GM19240 (cell line): Measurements from ENCODE around the gene ANKEF1.
"Not testable (repeated sequence)": the region's sequence is repeated elsewhere in the genome, so short reads cannot be mapped to it uniquely, and the experiment has no call there.

Experiments used
- DNase-seq: peaks from one replicate; pipeline ENCODE4 v3.0.0; 2011; ENCODE audit warnings: low spot score; ENCODE audit not compliant: insufficient read length

Gene ANKEF1

DNA sequence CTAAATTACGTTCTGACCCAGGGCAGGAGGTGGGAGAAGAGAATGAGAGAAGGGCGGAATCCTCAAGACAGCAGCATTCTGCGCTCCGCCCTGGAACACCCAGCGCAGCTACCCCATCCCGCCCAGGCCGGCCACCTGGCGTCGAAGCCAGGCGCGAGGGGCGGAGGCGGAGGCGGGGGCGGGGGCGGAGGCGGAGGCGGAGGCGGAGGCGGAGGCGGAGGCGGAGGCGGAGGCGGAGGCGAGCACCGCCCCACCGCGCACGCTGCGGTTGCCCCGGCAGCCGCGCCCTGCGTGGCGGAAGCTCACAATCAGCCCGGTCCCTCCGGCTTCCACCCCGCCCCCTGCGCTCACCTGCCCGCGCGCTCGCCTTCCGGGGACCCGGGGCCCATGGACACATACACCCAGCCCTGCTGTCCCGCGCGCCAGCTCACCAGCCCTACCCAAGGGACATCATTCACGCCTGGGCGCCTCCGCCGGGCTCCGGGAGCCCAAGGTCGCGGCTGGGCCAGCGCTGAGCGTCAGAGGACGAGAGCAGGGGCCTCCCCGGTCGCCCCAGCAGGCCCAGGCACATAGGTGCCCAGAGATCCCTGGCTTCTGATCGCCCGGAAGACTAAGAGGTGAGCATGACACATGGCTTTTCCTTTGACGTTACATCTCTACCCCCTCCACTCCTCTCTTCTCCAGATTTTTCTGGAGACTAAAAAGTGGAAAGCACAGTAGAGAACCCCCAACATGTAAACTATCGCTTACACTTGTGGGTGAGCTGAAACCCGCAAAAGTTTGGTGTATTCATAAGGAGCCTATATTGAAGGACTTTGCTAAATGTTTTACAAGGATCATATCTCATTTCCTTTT lies at the start of gene ANKEF1:
TSS of gene ANKEF1 (plus strand) at position 271 of the 855 bp plus-strand sequence. CDS start 3,315 bp downstream, outside the sequence.
- DNase-seq = peak; percentile 8

DNA sequence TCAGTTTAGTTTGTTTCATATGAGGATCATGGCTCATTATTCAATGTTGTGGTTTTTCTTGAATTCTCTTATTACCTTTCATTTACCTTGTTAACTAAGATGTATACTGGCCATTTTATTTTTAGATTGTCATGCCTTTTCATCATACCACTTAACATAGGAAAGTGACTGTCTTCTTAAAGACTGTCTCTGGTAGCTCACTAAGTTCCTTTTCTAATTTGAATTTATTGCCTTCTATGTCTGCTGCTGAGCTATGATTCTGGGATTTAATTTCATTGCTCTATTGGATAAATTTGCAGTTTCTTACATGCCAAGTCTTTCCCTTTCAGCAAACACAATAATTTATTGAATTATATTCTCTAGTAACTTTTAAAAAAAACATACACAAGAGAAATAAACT lies 49.5 kb upstream of the ANKEF1 start:
- no peak for DNase-seq

DNA sequence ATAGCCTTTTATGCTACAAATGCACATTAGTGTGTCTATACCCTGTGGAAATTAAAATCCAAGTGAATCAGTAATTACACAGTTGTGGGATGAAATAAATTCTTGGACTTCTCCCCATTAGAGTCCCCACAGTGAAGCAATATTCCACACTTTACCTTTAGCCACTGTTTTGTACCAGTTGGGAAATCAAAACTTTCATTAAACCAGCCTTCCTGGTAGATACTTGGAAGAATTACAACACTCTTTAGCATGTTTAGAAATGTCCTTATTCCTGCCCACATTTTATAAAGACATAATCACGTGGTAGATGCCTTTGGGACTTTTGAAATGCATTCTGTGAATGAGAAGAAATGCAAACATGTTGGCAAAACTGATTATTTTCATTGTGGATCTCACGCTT lies 49.0 kb upstream of the ANKEF1 start:
- no peak for DNase-seq

DNA sequence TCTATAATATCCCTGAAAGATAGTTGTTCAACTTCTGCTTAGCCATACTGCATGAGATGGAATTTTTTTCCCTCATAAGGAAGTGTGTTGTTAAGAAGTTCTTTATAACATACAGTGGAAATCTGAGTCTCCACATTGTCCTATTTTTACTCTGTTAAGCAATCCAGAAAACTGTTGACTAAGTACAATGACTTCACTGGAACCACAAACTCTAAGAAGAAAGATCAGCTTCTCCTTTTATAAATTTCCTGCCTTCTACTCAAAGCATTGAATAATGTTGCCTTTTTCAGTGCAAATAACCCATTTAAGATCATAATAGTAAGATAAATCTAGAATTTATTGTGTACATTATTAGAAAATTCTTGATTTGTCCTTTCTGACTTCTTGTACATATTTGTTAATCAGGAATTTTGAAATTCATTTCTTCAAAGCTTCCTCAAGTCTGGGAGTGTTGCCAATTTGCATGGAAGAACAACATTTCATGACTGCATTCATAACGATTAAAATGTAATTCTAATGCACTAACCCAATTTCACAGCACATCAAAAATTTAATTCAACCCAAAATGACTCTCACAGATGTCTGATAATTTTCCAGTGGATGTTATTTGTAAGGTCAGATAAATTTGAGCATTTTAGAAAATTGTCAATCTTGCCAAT lies 45.6 kb upstream of the ANKEF1 start:
- DNase-seq = no peak

DNA sequence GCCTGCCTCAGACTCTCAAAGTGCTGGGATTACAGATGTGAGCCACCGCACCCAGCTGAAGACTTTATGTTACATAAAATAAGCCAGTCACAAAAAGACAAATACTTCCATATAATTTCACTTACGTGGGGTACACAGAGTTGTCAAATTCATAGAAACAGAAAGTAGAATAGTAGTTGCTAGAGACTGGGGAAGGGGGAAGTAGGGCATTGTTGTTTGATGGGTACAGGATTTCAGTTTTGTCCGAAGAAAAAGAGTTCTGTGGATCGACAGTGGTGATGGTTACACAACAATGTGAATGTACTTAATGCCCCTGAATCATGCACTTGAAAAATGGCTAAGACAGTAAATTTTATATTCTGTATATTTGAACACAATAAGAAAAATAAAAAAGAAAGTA lies 41.6 kb upstream of the ANKEF1 start:
- DNase-seq = no peak

DNA sequence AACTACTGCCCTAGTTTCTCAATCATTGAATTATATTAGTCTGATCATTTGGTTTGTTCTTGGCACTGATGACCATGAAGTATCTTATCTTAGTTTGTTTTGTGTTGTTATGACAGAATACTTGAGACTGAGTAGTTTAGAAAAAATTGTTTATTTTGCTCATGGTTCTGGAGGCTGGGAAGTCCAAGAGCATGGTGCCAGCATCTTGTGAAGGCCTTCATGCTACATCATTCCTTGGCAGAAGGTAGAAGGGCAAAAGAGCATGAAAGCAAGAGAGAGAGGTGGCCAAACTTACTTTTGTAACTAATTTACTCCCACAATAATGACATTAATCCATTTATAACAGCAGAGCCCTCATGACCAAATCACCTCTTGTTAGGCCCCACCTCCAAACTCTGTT lies 40.1 kb upstream of the ANKEF1 start:
- DNase-seq = no peak

DNA sequence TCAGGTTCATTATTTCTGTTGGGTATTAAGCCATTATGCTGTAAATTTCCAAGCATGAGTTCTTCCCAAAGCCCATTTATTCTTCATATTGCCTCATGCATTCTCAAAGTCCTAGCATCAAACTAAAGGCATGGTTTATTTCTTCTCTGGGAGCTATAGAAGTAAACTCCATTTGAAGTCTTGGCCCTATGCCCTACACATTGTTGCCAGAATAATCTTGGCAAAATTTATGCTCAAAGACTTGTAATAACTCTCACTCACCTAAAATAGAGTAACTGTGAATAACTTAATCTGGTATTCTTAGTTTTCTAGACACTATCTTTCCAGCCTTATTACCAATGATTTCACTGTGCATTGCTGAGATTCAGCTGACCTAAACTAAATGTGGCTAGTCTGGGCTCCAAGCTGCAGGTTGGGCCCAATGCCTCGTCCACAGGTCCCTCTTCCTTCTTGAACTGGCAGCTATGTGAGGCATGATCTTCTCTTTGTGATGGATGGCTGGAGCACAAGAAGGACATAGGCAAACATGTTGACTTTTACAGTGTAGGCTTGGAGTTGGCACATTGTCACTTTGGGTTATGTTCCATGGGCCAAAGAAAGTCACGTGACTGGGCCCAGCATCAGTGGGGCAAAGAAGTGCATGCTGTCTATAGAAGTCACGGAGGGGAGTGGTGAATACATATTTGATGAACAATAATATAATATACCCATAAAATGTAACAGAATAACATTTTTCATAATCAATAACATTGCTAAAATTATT lies 39.1 kb upstream of the ANKEF1 start:
- no peak for DNase-seq

DNA sequence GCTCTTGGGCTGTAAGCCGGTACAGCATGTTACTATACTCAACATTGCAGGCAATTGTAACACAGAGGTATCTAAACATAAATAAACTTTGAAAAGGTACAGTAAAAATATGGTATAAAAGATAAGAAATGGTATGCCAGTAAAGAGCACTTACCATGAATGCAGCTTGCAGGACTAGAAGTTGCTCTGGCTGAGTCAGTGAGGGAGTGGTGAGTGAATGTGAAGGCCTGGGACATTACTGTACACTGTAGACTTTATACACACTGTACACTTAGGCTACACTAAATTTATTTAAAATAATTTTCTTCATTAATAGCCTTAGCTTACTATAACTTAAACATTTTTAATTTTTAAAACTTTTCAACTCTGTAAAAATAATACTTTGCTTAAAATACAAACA lies 37.8 kb upstream of the ANKEF1 start:
- no peak for DNase-seq

DNA sequence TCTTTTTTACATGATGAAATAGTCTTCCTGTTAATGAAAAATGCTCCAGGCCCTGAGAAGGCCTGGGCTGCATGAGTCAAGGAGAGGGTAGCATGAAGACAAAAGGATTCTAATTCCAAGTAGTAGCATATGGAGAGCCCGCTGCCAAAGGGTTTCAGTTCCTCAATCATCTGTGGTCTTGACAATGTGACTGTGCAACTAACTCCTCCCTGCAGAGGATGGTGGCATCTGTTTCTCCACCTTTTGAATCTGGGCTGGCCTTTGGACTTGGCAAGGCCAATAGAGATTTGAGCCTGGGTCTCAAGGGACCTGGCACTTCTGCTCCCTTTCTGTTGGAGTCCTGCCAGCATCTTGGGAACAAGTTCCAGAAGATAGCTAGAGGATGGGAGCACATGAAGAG lies 35.1 kb upstream of the ANKEF1 start:
- DNase-seq = no peak

DNA sequence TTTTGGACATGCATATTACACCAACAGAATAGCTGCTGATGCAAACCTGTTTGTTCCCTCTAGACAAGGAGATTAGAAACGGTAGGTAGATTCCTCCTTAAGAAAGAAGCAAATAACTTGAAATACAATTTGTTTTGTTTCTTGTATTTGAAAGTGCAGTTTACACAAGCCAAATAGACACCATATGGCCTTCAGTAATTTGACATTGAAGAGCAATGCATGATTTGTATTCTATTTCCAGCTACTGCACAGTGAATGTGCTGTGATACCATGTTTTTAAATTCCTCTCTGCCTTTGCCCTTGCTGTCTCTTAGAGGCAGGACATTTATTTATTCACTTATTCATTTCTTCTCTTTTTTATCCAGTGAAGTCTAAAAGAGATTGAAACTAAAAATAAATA lies 31.9 kb upstream of the ANKEF1 start:
- DNase-seq = no peak

DNA sequence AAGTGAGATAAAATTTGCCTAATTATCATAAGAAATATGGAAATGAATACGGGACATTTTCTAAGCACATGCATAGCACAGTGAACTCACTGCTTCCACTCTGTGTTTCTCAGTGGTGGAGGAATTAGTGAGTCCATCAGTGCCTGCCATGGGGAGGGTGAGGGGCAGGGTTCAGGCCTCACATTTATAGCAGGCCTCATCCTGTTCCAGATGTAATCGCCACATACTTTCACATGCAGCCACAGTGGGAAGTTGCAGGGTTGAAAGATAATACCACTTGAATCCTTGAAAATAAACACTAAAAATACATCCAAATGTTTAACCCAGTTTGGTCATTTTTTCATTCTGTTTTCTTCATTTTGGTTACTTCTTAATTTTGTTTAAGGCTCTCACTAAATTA lies 29.9 kb upstream of the ANKEF1 start:
- no peak for DNase-seq

DNA sequence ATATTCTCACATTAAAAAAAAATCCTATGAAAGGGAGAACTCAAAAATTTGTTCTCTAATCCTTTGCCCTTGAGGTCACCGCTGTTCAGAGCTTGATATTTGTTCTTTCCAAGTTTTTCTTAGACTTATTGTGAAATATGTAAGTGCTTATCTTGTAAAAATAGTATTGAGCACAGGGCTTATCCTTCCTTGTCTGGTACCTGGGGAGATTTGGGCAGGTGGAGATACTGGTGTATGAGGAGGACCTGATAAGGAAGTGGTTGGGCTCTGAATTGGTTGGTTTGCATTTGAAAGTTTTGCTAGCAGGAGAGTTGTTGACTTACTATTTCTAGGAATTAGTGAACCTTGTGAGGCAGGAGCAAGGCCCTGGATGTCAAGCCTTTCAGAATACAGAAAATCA lies 28.9 kb upstream of the ANKEF1 start:
- no peak for DNase-seq

DNA sequence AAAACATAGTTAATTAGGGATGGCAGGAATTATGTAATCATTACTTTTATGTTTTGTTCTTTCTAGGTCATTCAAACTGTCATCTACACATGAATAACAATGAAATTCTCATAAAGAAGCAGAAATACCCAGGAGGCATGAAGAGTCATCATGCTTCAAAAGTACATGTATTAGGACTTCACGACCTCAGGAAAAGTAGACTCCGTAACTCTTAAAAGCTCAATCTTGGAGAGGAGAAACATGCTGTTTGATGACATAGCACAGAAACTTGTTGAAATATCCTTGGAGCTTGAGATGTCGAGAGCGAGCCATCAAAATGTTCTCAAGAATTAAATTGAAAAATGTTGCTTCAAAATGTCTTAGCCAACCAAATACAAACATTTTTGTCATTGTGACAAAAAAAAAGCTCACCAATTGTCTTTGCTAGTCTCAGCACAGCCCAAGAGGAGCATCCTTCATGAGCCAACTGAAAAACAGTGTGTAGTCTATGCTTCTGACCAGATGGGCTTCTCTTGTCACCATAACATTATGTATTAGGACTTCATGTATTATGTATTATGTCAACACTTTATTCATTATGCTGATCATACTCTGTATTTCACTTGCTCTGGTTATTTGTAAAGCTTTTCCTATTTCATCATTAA lies 28.2 kb upstream of the ANKEF1 start:
- DNase-seq = no peak

DNA sequence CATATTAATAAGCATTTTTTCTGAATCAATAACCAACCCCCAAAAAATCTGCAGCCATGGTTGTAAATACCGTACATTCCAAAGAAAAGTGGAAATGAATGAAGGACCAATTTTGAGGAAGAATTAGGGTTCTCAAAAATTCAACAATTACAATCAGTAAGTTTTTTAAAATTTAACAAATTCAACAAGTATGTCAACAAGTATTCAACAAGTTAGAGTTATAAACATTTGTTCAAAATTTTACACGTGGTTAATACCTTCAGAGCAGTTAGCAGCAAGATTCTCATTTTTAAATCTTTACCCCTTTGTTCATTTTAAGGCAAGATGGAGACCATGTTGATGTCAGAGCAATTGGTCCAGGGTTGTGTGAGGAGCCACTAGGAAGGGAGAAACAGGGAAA lies 27.6 kb upstream of the ANKEF1 start:
- DNase-seq = no peak

DNA sequence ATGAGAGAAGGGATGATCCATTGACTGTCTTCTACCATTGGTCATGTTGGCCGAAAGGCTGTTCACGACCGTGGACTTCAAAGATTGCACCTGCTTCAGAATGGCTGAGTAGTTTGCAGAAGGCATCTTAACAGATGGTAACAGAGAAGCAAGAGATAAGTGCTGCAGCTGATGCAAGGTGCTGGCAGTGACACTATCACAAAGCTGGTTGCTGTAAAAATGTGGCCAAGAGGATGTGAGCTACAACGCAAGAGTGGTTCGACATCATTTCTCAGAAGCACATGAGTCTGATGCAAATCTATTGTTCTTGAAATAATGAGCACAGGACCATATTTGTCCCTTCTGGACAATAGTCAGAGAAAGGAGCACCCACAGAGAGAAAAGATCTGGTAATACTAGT lies 27.0 kb upstream of the ANKEF1 start:
- DNase-seq = no peak

DNA sequence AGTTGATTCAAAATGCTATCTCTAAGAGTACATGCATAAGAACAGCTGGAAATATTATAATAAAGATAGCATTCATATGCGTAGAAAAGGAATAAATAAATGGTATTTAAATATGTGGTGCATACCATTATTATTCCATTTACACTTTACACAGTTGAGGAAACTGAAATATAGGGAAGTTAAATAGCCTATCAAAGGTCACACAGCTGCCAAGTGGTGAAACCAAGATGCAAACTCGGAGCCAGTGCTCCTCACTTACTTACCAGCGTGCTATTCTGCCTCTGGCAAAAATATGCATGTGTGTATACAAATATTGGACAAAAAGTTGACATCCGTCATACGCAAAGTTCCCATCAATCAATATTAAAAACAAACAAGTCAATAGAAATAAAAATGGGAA lies 22.3 kb upstream of the ANKEF1 start:
- DNase-seq = no peak

DNA sequence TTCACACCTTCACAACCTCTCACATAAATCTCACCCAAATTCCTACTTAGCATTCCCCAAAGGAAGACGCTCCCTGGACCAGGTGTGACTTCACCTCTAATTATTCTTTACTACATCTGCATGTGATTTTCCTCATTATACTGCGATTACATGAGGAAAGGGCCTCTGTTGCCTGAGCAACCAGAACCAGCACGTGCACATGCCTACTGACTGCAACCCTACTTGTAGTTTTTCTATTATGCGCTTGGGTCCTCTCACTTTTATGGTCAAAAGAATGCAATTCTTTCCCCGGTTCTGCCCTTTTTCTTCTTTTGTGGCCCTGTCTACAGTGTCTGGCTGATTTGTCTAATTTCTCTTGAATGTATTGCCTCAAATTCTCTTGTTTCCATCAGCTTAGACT lies 20.4 kb upstream of the ANKEF1 start:
- no peak for DNase-seq

DNA sequence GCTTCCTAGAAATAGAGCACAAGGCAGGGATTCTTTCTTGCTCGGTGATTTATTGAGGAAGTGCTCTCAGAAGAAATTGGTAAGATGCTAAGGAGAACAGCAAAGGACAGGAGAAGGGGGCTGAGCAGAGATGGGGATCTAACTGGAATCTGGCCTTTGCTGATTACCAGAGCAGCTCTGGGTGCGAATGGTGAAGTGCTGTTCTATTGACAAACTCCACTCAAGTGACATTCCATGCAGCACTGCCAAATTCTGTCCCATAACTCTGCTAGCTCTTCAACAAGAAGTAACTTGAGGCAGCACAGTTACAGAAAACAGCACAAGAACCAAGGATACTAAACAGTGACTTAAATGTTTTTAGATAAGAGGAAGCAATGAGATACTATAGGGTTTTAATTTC lies 13.8 kb upstream of the ANKEF1 start:
- no peak for DNase-seq

DNA sequence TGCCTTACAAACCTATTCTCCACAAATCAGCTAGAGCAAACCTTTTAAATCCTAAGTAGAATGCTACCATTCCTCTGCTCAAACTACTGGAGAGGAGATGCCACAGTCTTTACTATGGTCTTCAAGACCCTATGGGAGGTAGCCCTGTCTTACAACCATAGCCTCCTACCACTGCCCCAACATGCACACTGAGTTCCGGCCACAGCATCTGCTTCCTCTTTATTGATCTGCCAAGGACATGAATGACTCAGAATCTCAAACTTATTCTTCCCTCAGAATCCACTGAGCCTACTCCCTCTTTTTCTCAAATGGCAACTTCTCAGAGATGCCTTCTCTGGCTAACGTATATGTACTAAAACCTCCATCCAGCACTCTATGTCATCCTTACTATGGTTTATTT lies 12.2 kb upstream of the ANKEF1 start:
- DNase-seq = no peak

DNA sequence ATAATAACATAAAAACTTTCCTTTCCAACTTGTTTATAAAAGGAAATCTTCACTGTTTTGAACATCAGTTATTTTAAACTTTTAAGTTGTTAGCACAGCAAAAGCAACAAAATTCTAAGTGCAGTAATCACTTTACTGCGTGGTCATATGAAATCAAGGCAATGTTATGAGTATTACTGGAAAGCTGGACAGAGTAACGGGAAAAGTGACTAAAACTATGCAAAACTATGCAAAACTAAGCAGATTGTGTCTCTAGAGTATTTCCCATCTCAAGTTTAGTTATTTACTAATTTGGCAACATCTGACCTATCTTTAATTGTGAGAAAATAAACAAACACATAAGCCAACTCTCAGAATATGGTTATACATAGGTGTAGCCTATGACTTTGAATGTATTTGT lies 10.9 kb upstream of the ANKEF1 start:
- no peak for DNase-seq

DNA sequence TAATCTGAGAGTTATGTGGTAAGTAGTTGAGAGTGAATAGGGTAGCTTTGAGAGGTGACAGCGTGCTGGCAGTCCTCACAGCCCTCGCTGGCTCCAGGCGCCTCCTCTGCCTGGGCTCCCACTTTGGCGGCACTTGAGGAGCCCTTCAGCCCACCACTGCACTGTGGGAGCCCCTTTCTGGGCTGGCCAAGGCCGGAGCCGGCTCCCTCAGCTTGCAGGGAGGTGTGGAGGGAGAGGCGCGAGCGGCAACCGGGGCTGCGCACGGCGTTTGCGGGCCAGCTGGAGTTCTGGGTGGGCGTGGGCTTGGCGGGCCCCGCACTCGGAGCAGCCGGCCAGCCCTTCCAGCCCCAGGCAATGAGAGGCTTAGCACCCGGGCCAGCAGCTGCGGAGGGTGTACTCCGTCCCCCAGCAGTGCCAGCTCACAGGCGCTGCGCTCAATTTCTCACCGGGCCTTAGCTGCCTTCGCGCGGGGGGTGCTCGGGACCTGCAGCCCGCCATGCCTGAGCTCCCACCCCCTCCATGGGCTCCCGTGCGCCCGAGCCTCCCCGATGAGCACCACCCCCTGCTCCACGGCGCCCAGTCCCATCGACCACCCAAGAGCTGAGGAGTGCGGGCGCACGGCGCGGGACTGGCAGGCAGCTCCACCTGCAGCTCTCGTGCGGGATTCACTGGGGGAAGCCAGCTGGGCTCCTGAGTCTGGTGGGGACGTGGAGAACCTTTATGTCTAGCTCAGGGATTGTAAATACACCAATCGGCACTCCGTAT lies 3.2 kb upstream of the ANKEF1 start:
- DNase-seq = not testable (repeated sequence)
